GM12872 (cell line): ENCODE measurements around the gene MYO3A.

ENCODE experiments used
- TF ChIP-seq, protein P1 (sequence below): IDR thresholded peaks from 3 replicates; pipeline ENCODE4 v1.5.1; 2011; ENCODE audit warnings: low read depth, mild to moderate bottlenecking, low read length, moderate library complexity; ENCODE audit not compliant: insufficient read depth

The MYO3A gene

DNA sequence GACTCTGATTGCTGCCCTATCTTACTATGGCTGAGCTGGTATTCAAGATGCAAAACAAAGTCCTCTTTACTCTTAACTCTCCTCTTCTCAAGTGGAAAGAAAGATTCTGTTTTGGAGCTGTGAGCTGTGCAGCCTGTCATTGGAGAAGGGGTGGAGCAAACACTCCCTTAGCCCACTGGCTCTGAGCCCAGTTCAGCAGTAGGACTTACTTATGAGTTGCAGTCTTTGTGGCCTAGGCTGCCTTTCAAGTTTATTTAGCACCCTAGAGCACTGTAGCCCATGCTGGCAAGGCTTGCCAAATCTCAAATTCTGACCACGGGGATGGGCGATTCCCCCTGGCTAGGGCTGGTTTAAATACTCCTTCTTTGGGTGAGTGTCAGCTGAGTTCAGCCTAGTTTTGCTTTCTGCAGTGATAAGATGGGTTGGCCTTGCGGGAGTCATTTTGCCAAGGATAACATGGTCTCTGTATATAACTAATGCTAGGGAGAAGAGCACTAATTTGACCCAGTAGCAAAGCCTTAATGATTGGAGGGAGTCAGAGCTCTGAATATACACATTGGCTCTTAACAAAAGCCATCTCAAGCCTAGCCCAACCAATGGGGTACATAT lies 110.2 kb downstream of the MYO3A start:
- TF ChIP-seq, protein P1, sequence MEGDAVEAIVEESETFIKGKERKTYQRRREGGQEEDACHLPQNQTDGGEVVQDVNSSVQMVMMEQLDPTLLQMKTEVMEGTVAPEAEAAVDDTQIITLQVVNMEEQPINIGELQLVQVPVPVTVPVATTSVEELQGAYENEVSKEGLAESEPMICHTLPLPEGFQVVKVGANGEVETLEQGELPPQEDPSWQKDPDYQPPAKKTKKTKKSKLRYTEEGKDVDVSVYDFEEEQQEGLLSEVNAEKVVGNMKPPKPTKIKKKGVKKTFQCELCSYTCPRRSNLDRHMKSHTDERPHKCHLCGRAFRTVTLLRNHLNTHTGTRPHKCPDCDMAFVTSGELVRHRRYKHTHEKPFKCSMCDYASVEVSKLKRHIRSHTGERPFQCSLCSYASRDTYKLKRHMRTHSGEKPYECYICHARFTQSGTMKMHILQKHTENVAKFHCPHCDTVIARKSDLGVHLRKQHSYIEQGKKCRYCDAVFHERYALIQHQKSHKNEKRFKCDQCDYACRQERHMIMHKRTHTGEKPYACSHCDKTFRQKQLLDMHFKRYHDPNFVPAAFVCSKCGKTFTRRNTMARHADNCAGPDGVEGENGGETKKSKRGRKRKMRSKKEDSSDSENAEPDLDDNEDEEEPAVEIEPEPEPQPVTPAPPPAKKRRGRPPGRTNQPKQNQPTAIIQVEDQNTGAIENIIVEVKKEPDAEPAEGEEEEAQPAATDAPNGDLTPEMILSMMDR, result no peak

DNA sequence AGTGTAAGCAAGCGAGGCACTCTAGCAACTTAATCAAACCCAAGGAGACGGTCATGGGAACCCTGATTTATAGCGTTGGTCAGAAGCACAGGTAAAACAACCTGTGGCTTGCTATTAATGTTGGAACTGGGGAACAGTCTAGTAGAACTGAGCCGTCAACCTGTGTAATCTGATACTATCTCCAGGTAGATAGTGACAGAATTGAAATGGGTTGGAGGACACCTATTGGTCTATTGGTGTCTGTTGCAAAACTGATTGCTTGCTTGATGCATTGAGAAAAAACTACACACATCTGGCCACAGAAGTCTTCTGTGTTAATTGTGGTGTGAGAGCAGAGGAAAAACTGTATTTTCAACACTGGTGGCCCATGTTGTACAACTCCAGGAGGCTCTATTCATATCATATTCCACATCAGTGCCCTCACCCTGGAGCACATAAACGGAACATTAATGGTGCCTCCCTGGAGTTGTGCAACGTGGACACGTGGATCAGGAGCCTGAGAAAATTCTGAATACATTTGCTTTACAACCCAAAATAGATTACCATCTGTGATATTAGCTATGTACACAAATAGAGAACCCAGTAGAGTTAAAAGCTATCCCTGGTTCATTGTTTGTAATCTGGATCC lies 112.2 kb downstream of the MYO3A start:
- TF ChIP-seq, protein P1, result no peak

DNA sequence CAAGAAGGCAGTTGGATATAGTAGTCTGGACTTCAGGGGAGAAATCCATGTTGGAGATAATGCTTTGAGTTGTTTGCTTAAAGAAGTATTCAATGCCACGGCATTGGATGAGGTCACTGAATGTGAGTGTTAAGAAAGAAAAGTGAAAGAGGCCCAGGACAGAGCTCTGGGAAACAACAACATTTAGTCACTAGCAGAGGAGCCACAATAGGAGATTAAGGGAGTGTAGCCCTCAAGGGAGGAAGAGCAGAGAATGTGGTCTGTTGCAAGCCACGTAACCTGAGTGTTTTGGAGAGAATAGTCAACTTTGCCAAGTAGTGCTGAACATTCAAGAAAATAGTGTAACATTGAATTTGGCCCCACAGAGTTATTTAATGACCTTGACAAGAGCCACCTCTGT lies 114.7 kb downstream of the MYO3A start:
- TF ChIP-seq, protein P1, result no peak

DNA sequence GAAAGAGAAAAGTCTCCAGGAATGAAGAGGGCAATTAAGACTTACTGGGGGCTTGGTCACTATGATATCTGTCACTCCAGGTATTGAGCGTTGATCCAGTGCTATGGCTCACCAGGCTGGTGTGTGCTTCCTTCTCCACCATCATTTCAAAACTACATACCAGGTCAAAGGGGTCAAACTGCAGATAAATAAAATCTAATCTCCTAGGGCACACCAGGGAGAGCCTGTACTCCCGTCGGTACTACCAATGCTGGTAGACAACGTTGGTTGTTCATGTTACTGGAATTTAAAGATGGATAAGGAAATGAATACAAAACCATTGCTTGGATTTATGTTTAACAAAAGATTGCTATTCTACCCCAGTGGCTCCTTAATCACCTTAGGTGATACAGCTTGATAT lies 118.3 kb downstream of the MYO3A start:
- TF ChIP-seq, protein P1, result no peak

DNA sequence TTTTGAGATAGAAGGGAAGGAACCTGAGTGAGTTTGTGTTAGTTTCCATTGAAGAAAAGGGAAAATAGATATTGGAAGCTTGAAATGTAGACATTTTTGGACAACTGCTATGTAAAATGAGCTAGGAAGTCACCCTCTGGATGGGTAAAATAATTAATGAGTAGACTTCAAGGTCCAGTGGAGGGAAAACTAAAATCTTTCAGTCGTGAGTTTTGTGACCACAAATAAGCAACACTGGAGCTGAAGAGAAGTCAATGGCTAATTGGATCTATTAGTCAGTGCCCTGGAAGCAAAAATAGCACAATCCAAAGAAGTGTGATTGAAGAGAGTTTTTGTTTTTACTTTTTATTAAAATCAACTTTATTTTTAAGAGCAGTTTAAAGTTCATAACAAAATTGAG lies 123.4 kb downstream of the MYO3A start:
- TF ChIP-seq, protein P1, result no peak

DNA sequence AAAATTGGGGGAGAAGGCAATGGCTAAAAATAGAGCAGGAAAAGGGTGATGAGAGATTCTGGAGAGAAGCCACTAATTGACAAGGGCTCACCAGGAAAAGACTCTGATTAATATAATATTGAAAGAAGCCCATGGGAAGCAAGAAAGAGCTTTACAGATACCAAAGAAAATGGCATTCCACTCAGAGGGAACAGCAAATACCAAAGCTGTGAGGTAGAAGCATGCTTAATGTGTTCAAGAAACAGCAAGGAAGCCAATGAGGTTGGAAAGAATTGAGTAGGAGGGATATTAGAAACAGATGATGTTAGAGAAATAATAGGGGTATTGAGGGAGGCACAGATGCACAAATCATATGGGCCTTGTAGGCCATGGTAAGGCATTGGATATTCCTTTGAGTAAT lies 130.1 kb downstream of the MYO3A start:
- TF ChIP-seq, protein P1, result no peak

DNA sequence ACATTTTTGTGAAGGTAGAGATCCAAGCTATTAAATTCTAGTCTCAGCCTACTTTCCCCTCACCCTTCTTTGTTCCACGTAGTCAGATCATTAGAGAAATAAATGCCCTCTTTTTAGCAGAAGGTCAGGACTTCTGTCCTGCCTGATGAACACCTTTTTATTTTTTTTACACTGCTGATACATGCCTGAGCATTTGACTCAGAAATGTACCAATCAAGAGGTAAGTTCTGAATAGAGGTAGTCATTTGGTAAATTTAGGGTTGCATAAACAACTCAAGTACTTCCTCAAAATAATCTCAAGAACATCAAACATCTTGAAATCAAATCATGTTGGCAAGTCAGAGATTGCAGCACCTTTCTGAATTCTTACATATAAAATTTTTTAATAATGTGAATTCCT lies 133.7 kb downstream of the MYO3A start:
- TF ChIP-seq, protein P1, result no peak
